ENCODE results near the gene OPN5.

DNA sequence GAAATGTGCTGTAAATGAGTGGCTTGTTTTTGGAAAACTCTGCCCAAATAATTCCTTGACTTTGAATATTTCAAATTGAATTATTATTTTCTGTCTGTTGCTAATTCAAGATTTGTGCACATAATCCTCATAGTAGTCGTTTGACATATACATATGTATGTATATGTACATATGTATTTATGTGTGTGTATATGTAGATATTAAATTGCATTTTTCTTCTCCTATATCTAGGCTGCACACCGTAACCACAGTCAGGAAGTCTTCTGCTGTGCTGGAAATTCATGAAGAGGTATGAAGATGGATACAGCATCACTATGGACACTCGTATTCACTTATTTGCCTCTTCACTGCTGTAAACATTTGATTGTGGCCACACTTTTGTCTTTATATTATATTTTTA lies 29.6 kb downstream of the OPN5 start:
- TF ChIP-seq POLR2A (IDR thresholded peaks at IDR 0.05): no peak
- TF ChIP-seq, protein P1, sequence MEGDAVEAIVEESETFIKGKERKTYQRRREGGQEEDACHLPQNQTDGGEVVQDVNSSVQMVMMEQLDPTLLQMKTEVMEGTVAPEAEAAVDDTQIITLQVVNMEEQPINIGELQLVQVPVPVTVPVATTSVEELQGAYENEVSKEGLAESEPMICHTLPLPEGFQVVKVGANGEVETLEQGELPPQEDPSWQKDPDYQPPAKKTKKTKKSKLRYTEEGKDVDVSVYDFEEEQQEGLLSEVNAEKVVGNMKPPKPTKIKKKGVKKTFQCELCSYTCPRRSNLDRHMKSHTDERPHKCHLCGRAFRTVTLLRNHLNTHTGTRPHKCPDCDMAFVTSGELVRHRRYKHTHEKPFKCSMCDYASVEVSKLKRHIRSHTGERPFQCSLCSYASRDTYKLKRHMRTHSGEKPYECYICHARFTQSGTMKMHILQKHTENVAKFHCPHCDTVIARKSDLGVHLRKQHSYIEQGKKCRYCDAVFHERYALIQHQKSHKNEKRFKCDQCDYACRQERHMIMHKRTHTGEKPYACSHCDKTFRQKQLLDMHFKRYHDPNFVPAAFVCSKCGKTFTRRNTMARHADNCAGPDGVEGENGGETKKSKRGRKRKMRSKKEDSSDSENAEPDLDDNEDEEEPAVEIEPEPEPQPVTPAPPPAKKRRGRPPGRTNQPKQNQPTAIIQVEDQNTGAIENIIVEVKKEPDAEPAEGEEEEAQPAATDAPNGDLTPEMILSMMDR (IDR thresholded peaks at IDR 0.05): no peak
